ENCODE measurements around the gene SEPTIN6. TPM values are rescaled to one million over a fixed set of nuclear protein-coding genes. Genes with fewer than 3 reads are reported as not detected.

Gene SEPTIN6
- total and polyA plus RNA-seq, 2 of the 13 experiments (the other 11 are each of a cell fraction or from before 2014, with no cell fraction given) = 21.7 to 38.3 TPM

DNA sequence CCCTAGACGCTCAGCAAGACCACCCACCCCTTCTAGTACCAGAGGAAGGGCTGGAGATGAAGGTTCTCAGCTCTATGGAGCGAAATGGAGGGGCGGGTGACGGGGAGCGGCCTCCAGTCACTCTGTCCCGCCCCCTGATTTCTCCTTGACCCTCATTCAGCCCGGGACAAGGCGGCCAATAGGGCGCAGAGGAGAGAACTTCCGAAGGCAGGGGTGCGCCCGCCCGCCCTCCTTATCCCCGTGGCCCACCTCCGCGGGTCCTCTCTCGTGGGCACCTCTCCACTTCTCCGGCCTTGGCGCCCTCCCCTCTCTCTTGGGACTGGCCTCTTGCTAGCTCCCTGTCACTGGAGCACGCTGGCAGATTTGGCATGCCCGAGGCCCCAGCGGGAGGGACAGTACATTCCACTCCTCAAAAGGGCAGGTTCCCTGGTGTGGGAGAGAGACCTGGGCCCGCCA, 1.1 kb upstream of the SEPTIN6 start:
- Histone ChIP-seq H3K9ac (ENCODE audit: insufficient read depth, low read depth, low read length) (peak overlapping the region; percentile 29; the same call in 1 of the 2 replicates), H3K79me2 (ENCODE audit: insufficient read depth, low read length) (peaks cover 20% of the 10 kb centered on the region), H3K4me1 (ENCODE audit: insufficient read depth, low read length) (peaks cover 14% of the 10 kb centered on the region), H2AFZ (ENCODE audit: low read length) (no peak overlapping the region), H3K4me3 (replicated peaks in 1 of 3; ENCODE audit: insufficient read depth in 1 of 3, low read depth in 2 of 3, low read length in 3 of 3) (peak overlapping the region; percentile 68 to 82 (median 77); a peak in 5 of 6 replicates), H4K20me1 (ENCODE audit: insufficient read depth, low read length) (no peaks in the 10 kb centered on the region), H3K36me3 (replicated peaks in 1 of 2; ENCODE audit: control insufficient read depth in 1 of 2, insufficient read depth in 2 of 2, low read length in 2 of 2) (no peaks in the 10 kb centered on the region), H3K27me3 (ENCODE audit: control insufficient read depth in 1 of 2, insufficient read depth in 2 of 2, low read length in 2 of 2) (no peaks in the 10 kb centered on the region), H3K27ac (ENCODE audit: extremely low read length, insufficient read depth, low read length) (no peak overlapping the region), H3K9me3 (ENCODE audit: low read length) (no peaks in the 10 kb centered on the region), H3K4me2 (ENCODE audit: low read depth, low read length) (peak overlapping the region; percentile 79)
- ATAC-seq (peak; percentile 46), FAIRE-seq (no peak), DNase-seq (ENCODE audit: low spot score) (no peak)
- in situ Hi-C loops (cut with HindIII; ENCODE audit: extremely low pct_ligation_motif_present, low pct_unique_long_range_greater_than_20kb) = no loop called here
- 8% methylated on average over 5 of the region's 23 CpGs for WGBS (ENCODE audit: low lambda C conversion rate)
- intact Hi-C loops (cut with micrococcal nuclease; ENCODE audit: unreplicated experiment) = loop anchor here (10.0 kb wide), 1 partner anchor 179 kb away; no protein-coding TSS in a partner anchor
- peak; percentile 23; the same call in 1 of the 2 replicates for TF ChIP-seq HDAC1 (CRISPR knock-in tag; IDR thresholded peaks at IDR 0.05)
- no peak for TF ChIP-seq SIX4 (CRISPR knock-in tag; IDR thresholded peaks at IDR 0.05)
- TF ChIP-seq, protein P1, sequence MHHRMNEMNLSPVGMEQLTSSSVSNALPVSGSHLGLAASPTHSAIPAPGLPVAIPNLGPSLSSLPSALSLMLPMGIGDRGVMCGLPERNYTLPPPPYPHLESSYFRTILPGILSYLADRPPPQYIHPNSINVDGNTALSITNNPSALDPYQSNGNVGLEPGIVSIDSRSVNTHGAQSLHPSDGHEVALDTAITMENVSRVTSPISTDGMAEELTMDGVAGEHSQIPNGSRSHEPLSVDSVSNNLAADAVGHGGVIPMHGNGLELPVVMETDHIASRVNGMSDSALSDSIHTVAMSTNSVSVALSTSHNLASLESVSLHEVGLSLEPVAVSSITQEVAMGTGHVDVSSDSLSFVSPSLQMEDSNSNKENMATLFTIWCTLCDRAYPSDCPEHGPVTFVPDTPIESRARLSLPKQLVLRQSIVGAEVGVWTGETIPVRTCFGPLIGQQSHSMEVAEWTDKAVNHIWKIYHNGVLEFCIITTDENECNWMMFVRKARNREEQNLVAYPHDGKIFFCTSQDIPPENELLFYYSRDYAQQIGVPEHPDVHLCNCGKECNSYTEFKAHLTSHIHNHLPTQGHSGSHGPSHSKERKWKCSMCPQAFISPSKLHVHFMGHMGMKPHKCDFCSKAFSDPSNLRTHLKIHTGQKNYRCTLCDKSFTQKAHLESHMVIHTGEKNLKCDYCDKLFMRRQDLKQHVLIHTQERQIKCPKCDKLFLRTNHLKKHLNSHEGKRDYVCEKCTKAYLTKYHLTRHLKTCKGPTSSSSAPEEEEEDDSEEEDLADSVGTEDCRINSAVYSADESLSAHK (CRISPR knock-in tag; IDR thresholded peaks at IDR 0.05; ENCODE audit: borderline replicate concordance) = no peak
- TF ChIP-seq ZNF777 (CRISPR knock-in tag; IDR thresholded peaks at IDR 0.05) = 0 out of 2 replicates have a peak, but pooled peaks have one; percentile 48
- TF ChIP-seq HNRNPLL (IDR thresholded peaks at IDR 0.05; ENCODE audit: low read depth, low read length, poor library complexity, severe bottlenecking) = no peak
- TF ChIP-seq MYC (CRISPR knock-in tag; IDR thresholded peaks at IDR 0.05; ENCODE audit: borderline replicate concordance) = no peak
- TF ChIP-seq SCMH1 (CRISPR knock-in tag; IDR thresholded peaks at IDR 0.05; ENCODE audit: borderline replicate concordance) = no peak
- TF ChIP-seq, protein P2, sequence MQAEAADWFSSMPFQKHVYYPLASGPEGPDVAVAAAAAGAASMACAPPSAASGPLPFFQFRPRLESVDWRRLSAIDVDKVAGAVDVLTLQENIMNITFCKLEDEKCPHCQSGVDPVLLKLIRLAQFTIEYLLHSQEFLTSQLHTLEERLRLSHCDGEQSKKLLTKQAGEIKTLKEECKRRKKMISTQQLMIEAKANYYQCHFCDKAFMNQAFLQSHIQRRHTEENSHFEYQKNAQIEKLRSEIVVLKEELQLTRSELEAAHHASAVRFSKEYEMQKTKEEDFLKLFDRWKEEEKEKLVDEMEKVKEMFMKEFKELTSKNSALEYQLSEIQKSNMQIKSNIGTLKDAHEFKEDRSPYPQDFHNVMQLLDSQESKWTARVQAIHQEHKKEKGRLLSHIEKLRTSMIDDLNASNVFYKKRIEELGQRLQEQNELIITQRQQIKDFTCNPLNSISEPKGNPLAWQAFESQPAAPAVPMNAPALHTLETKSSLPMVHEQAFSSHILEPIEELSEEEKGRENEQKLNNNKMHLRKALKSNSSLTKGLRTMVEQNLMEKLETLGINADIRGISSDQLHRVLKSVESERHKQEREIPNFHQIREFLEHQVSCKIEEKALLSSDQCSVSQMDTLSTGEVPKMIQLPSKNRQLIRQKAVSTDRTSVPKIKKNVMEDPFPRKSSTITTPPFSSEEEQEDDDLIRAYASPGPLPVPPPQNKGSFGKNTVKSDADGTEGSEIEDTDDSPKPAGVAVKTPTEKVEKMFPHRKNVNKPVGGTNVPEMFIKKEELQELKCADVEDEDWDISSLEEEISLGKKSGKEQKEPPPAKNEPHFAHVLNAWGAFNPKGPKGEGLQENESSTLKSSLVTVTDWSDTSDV (CRISPR knock-in tag; IDR thresholded peaks at IDR 0.05) = no peak
- no peak for TF ChIP-seq MLLT10 (CRISPR knock-in tag; IDR thresholded peaks at IDR 0.05)
- TF ChIP-seq, protein P3, sequence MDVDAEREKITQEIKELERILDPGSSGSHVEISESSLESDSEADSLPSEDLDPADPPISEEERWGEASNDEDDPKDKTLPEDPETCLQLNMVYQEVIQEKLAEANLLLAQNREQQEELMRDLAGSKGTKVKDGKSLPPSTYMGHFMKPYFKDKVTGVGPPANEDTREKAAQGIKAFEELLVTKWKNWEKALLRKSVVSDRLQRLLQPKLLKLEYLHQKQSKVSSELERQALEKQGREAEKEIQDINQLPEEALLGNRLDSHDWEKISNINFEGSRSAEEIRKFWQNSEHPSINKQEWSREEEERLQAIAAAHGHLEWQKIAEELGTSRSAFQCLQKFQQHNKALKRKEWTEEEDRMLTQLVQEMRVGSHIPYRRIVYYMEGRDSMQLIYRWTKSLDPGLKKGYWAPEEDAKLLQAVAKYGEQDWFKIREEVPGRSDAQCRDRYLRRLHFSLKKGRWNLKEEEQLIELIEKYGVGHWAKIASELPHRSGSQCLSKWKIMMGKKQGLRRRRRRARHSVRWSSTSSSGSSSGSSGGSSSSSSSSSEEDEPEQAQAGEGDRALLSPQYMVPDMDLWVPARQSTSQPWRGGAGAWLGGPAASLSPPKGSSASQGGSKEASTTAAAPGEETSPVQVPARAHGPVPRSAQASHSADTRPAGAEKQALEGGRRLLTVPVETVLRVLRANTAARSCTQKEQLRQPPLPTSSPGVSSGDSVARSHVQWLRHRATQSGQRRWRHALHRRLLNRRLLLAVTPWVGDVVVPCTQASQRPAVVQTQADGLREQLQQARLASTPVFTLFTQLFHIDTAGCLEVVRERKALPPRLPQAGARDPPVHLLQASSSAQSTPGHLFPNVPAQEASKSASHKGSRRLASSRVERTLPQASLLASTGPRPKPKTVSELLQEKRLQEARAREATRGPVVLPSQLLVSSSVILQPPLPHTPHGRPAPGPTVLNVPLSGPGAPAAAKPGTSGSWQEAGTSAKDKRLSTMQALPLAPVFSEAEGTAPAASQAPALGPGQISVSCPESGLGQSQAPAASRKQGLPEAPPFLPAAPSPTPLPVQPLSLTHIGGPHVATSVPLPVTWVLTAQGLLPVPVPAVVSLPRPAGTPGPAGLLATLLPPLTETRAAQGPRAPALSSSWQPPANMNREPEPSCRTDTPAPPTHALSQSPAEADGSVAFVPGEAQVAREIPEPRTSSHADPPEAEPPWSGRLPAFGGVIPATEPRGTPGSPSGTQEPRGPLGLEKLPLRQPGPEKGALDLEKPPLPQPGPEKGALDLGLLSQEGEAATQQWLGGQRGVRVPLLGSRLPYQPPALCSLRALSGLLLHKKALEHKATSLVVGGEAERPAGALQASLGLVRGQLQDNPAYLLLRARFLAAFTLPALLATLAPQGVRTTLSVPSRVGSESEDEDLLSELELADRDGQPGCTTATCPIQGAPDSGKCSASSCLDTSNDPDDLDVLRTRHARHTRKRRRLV (CRISPR knock-in tag; IDR thresholded peaks at IDR 0.05) = no peak
- 0 out of 2 replicates have a peak, but pooled peaks have one; percentile 27 for TF ChIP-seq ZFX (CRISPR knock-in tag; IDR thresholded peaks at IDR 0.05; ENCODE audit: low read depth)
- TF ChIP-seq MAFG (CRISPR knock-in tag; IDR thresholded peaks at IDR 0.05) = no peak
- TF ChIP-seq ZFYVE20 (CRISPR knock-in tag; IDR thresholded peaks at IDR 0.05; ENCODE audit: borderline replicate concordance, low read depth) = no peak
- TF ChIP-seq ZNF816 (CRISPR knock-in tag; IDR thresholded peaks at IDR 0.05; ENCODE audit: borderline replicate concordance) = no peak
- POLR2A ChIA-PET = interaction anchor here (0.5 to 1.8 kb wide), 8 partner anchors 33 to 250 kb away, joined by 3 to 11 read pairs (median 4); partner anchors contain the start of genes NKAP, RPL39, SOWAHD and UBE2A
- BruUV-seq (replicated peaks) = no TSS peak
- CTCF ChIA-PET (ENCODE audit: low intra/inter-chr PET ratio, low total read pairs) = no interaction called here

Measured in HepG2 (cell line).